K562 (cell line): Measurements from ENCODE around the gene PRKCE. TPM values are rescaled to one million over a fixed set of nuclear protein-coding genes. Genes with fewer than 3 reads are reported as not detected.

Source experiments
- ATAC-seq: fragments of 200-7000 bp; cut with Tn5 transposase; 3 replicates; pipeline ENCODE4 v1.9.1; 2020; ENCODE audit warnings: moderate library complexity
- BruUV-seq: library from RNA; stranded (reverse); fragments of 400-500 nt; replicated peaks from 2 replicates; lab custom pipeline; 2021; lab: Mats Ljungman, UMichigan
- CTCF ChIA-PET: fragments of 300-600 bp; formaldehyde crosslinking; extraction: SDS; loops from one replicate; lab custom pipeline; 2021; ENCODE audit warnings: low intra/inter-chr PET ratio; lab: Yijun Ruan, JAX
- POLR2A ChIA-PET: fragments of 300-600, 350-650 bp; sonication (Branson Sonifier 250); formaldehyde crosslinking; extraction: SDS; loops from one replicate; lab custom pipeline; 2021; ENCODE audit warnings: antibody characterized with exemption, inconsistent platforms; lab: Yijun Ruan, JAX
- DNase-seq, 4 experiments: peaks; one replicate each; pipeline versions ENCODE4 v3.0.0 to v3.0.0-alpha.2; 2011 to 2018; ENCODE audit warnings: low spot score in 3 of 4, mixed read lengths in 3 of 4; ENCODE audit errors: extremely low read depth in 1 of 4
- FAIRE-seq: peaks from 2 replicates; lab custom pipeline; 2011; peaks lifted over from hg19 to GRCh38; lab: Jason Lieb, UNC
- H2AFZ ChIP-seq: 2 replicates; pipeline ENCODE4 v1.6.0; 2011; ENCODE audit warnings: low read depth, low read length, control low read depth, inconsistent platforms
- H3K27ac ChIP-seq: fragments of 200-600 bp; 3 replicates; pipeline ENCODE4 v1.8.0; 2011; ENCODE audit warnings: low read depth, mild to moderate bottlenecking, control low read depth, inconsistent platforms, low read length, moderate library complexity, mixed read lengths; ENCODE audit errors: extremely low read depth
- H3K27me3 ChIP-seq, 2 experiments: fragments of 300-600 bp in 1 of 2; 2 replicates in 1 of 2; 3 replicates in 1 of 2; pipeline versions ENCODE4 v1.6.0 to v1.8.0; 2011; ENCODE audit warnings: inconsistent platforms in 2 of 2, low read length in 2 of 2, mild to moderate bottlenecking in 1 of 2, mixed read lengths in 1 of 2, moderate library complexity in 1 of 2; ENCODE audit not compliant: control insufficient read depth in 2 of 2, insufficient read depth in 2 of 2
- H3K36me3 ChIP-seq: fragments of 300-600 bp; 3 replicates; pipeline ENCODE4 v1.8.0; 2011; ENCODE audit warnings: mild to moderate bottlenecking, low read length, inconsistent platforms; ENCODE audit not compliant: control insufficient read depth, insufficient read depth
- H3K4me1 ChIP-seq, 2 experiments: fragments of 200-600 bp in 1 of 2; replicated peaks in 1 of 2; 2 replicates in 1 of 2; 3 replicates in 1 of 2; pipeline versions ENCODE4 v1.5.1 to v1.8.0; 2011; ENCODE audit warnings: inconsistent platforms in 2 of 2, low read length in 2 of 2, mild to moderate bottlenecking in 1 of 2, mixed read lengths in 1 of 2, moderate library complexity in 1 of 2; ENCODE audit not compliant: control insufficient read depth in 2 of 2, insufficient read depth in 2 of 2
- H3K4me2 ChIP-seq: 2 replicates; pipeline ENCODE4 v1.6.1; 2011; ENCODE audit warnings: low read length, control low read depth, inconsistent platforms, mixed read lengths; ENCODE audit not compliant: insufficient read depth
- H3K4me3 ChIP-seq: fragments of 200-600 bp; sonication (generic), shearing (Covaris generic); 2 replicates; pipeline ENCODE4 v1.5.1; 2016; ENCODE audit warnings: control low read depth, inconsistent platforms
- H3K79me2 ChIP-seq: fragments of 200-600 bp; 3 replicates; pipeline ENCODE4 v1.8.0; 2011; ENCODE audit warnings: low read length, inconsistent platforms; ENCODE audit not compliant: control insufficient read depth, insufficient read depth
- H3K9ac ChIP-seq, 2 experiments: 2 replicates each; pipeline versions ENCODE4 v1.6.0 to v1.6.1; 2011; ENCODE audit warnings: low read depth in 2 of 2, low read length in 2 of 2, control low read depth in 1 of 2, inconsistent platforms in 1 of 2, mild to moderate bottlenecking in 1 of 2, mixed read lengths in 1 of 2; ENCODE audit not compliant: insufficient read depth in 1 of 2
- H3K9me1 ChIP-seq: one replicate; pipeline ENCODE4 v1.6.0; 2011; ENCODE audit warnings: inconsistent platforms, mild to moderate bottlenecking, low read length, moderate library complexity; ENCODE audit not compliant: control insufficient read depth, insufficient read depth
- H3K9me3 ChIP-seq: replicated peaks from 2 replicates; pipeline ENCODE4 v1.5.1; 2011; ENCODE audit warnings: low read depth, low read length, inconsistent platforms; ENCODE audit not compliant: control insufficient read depth, insufficient read depth
- H4K20me1 ChIP-seq: replicated peaks from 2 replicates; pipeline ENCODE4 v1.6.1; 2011; ENCODE audit warnings: low read length, inconsistent platforms, mixed read lengths; ENCODE audit not compliant: control insufficient read depth, insufficient read depth
- PHB ChIP-seq: fragments of 250-450 bp; sonication (Bioruptor Pico); IDR thresholded peaks from 2 replicates; pipeline ENCODE4 v1.5.0; 2021
- ZNF280A ChIP-seq: fragments of 450-650 bp; IDR thresholded peaks from 2 replicates; pipeline ENCODE4 v1.6.1; 2018; ENCODE audit warnings: mild to moderate bottlenecking, low read depth; ENCODE audit not compliant: partially characterized antibody
- ZNF589 ChIP-seq: fragments of 200-800 bp; sonication (Bioruptor generic); IDR thresholded peaks from 2 replicates; pipeline ENCODE4 v1.6.1; 2016; ENCODE audit warnings: low read depth, missing genetic modification characterization, missing compliant biosample characterization
- whole genome bisulfite sequencing: fragments of 100-300 bp; shearing (Covaris generic); methylation state at CpG from one replicate; pipeline ENCODE4 v1.1.6; 2016; ENCODE audit warnings: low coverage, mixed read lengths; ENCODE audit not compliant: insufficient coverage; ENCODE audit errors: missing lambda C conversion rate; 5-methylcytosine and 5-hydroxymethylcytosine counted together
- in situ Hi-C: fragments of 300-500 bp; cut with MboI; formaldehyde crosslinking; loops from 4 replicates; pipeline ENCODE4 v1.15.0; 2018; ENCODE audit warnings: inconsistent platforms, mixed read lengths
- intact Hi-C: fragments of 100-400 bp; cut with micrococcal nuclease; formaldehyde crosslinking; loops from 2 replicates; pipeline ENCODE4 v1.14.2; 2022
- polyA plus RNA-seq, 8 experiments: library from polyadenylated mRNA; depleted of rRNA in 4 of 8; stranded (reverse) in 5 of 8; unstranded in 3 of 8; fragments of >200 nt; fragmentation: Nextera tagmentation in 2 of 8; fragmentation: Illumina TruSeq in 1 of 8; extraction: Ambion mirVana in 2 of 8; extraction: Trizol in 1 of 8; gene quantifications; 2 replicates each; pipeline versions ENCODE4 v1.2.1 to v1.2.3, GENCODE V29; 2011 to 2014; ENCODE audit warnings: inconsistent platforms in 1 of 8, missing spikeins in 1 of 8
- total RNA-seq, 7 experiments: library from RNA; depleted of rRNA in 6 of 7; stranded (reverse); fragments of >200 nt in 6 of 7; fragmentation: Illumina TruSeq in 2 of 7; extraction: Trizol in 2 of 7; gene quantifications; 2 replicates each; pipeline versions ENCODE4 v1.2.1 to v1.2.3, GENCODE V29; 2011 to 2021; ENCODE audit warnings: low replicate concordance in 1 of 7
- TF ChIP-seq, protein P1 (sequence below): fragments of 250-450 bp; sonication (Bioruptor Pico); IDR thresholded peaks from 2 replicates; pipeline ENCODE4 v1.5.0; 2022; ENCODE audit warnings: mild to moderate bottlenecking

PRKCE gene
- total and polyA plus RNA-seq, 9 of the 15 experiments (the other 6 are each of a cell fraction or from before 2014, with no cell fraction given) = 0.06 to 1.0 (median 0.22) TPM; not detected in 1

- no peak for DNase-seq
- BruUV-seq = no TSS peak
- ATAC-seq = no peak
- no peak for FAIRE-seq
- H3K27me3 ChIP-seq = peaks cover 23 to 42% of the 10 kb centered on the region in 2 experiments
- CTCF ChIA-PET = no interaction called here
- 0 out of 2 replicates have a peak, but pooled peaks cover under 1% of the 10 kb centered on the region for H4K20me1 ChIP-seq
- POLR2A ChIA-PET = no interaction called here
- H3K9ac ChIP-seq = no peak overlapping the region
- intact Hi-C loops (no loop called here), in situ Hi-C loops (no loop called here)
- no peaks in the 10 kb centered on the region for H3K9me1 ChIP-seq
- no peak overlapping the region for H2AFZ ChIP-seq
- no peaks in the 10 kb centered on the region for H3K4me1 ChIP-seq
- TF ChIP-seq PHB (CRISPR knock-in tag) = no peak
- no peak for TF ChIP-seq ZNF280A
- TF ChIP-seq ZNF589 (CRISPR knock-in tag) = no peak
- TF ChIP-seq, protein P1, sequence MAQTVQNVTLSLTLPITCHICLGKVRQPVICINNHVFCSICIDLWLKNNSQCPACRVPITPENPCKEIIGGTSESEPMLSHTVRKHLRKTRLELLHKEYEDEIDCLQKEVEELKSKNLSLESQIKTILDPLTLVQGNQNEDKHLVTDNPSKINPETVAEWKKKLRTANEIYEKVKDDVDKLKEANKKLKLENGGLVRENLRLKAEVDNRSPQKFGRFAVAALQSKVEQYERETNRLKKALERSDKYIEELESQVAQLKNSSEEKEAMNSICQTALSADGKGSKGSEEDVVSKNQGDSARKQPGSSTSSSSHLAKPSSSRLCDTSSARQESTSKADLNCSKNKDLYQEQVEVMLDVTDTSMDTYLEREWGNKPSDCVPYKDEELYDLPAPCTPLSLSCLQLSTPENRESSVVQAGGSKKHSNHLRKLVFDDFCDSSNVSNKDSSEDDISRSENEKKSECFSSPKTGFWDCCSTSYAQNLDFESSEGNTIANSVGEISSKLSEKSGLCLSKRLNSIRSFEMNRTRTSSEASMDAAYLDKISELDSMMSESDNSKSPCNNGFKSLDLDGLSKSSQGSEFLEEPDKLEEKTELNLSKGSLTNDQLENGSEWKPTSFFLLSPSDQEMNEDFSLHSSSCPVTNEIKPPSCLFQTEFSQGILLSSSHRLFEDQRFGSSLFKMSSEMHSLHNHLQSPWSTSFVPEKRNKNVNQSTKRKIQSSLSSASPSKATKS = no peak
- no peak overlapping the region for H3K27ac ChIP-seq
- H3K9me3 ChIP-seq = no peaks in the 10 kb centered on the region
- H3K36me3 ChIP-seq = no peaks in the 10 kb centered on the region
- WGBS = 0% methylated on average over 1 of the region's 1 CpG
- no peak overlapping the region for H3K4me3 ChIP-seq
- H3K4me2 ChIP-seq = no peak overlapping the region
- H3K79me2 ChIP-seq = no peaks in the 10 kb centered on the region
Observed at GRCh38 chr2:45750484-45750883, 99.0 kb downstream of the PRKCE start.
